Measurements from ENCODE around the gene GTPBP6.
"Not testable (repeated sequence)": the region's sequence is repeated elsewhere in the genome, so short reads cannot be mapped to it uniquely, and the experiment has no call there.

DNA sequence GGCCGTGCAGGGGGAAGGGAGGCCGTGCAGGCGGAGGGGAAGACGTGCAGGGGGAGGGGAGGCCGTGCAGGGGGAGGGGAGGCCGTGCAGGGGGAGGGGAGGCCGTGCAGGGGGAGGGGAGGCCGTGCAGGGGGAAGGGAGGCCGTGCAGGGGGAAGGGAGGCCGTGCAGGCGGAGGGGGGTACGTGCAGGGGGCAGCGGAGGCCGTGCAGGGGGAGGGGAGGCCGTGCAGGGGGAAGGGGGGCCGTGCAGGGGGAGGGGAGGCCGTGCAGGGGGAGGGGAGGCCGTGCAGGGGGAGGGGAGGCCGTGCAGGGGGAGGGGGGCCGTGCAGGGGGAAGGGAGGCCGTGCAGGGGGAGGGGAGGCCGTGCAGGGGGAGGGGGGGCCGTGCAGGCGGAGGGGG lies 37.9 kb downstream of the GTPBP6 start:
- TF ChIP-seq CTCF, EP300, POLR2AphosphoS5, POLR2A (IDR thresholded peaks at IDR 0.05): not testable (repeated sequence)

Measured in gastroesophageal sphincter (tissue), 3 donors.